Superior temporal gyrus (tissue), 1 donor: Measurements from ENCODE around the gene TIAM2.
"Not testable (repeated sequence)": the region's sequence is repeated elsewhere in the genome, so short reads cannot be mapped to it uniquely, and the experiment has no call there.

Experiments used
- DNase-seq: peaks from one replicate; pipeline ENCODE4 v3.0.0-alpha.2; 2016; ENCODE audit errors: extremely low spot score

TIAM2 gene

GRCh38 chr6:155163601-155164000 is 168.5 kb downstream of the TIAM2 start:
- DNase-seq, result no peak

GRCh38 chr6:155165029-155165710 is 170.1 kb downstream of the TIAM2 start:
- no peak for DNase-seq

GRCh38 chr6:155170519-155170918 is 175.4 kb downstream of the TIAM2 start:
- DNase-seq, result no peak

GRCh38 chr6:155171109-155171746 is 176.1 kb downstream of the TIAM2 start:
- peak; percentile 78 for DNase-seq

- DNase-seq, result peak; percentile 60
Measured at GRCh38 chr6:155171747-155172449, 176.8 kb downstream of the TIAM2 start.

GRCh38 chr6:155173488-155173887 is 178.4 kb downstream of the TIAM2 start:
- DNase-seq, result no peak

GRCh38 chr6:155174576-155175211 is 179.6 kb downstream of the TIAM2 start:
- DNase-seq, result peak; percentile 90

- peak; percentile 96 for DNase-seq
Measured at GRCh38 chr6:155177363-155177961, 182.3 kb downstream of the TIAM2 start.

- DNase-seq, result no peak
Measured at GRCh38 chr6:155181498-155181897, 186.4 kb downstream of the TIAM2 start.

GRCh38 chr6:155182103-155182502 is 187.0 kb downstream of the TIAM2 start:
- no peak for DNase-seq

GRCh38 chr6:155183095-155183494 is 188.0 kb downstream of the TIAM2 start:
- DNase-seq, result no peak

GRCh38 chr6:155185041-155185440 is 189.9 kb downstream of the TIAM2 start:
- not testable (repeated sequence) for DNase-seq

GRCh38 chr6:155185544-155185943 is 190.4 kb downstream of the TIAM2 start:
- DNase-seq, result no peak

- DNase-seq, result no peak
Measured at GRCh38 chr6:155186052-155186658, 191.0 kb downstream of the TIAM2 start.

GRCh38 chr6:155187106-155187505 is 192.0 kb downstream of the TIAM2 start:
- DNase-seq, result no peak

GRCh38 chr6:155187994-155188706 is 193.0 kb downstream of the TIAM2 start:
- no peak for DNase-seq

- peak; percentile 63 for DNase-seq
Measured at GRCh38 chr6:155188707-155189496, 193.8 kb downstream of the TIAM2 start.

- peak; percentile 62 for DNase-seq
Measured at GRCh38 chr6:155190677-155191076, 195.6 kb downstream of the TIAM2 start.

GRCh38 chr6:155193526-155193925 is 198.4 kb downstream of the TIAM2 start:
- no peak for DNase-seq

GRCh38 chr6:155194399-155194798 is 199.3 kb downstream of the TIAM2 start:
- no peak for DNase-seq
